ENCODE results near the gene GARIN5A.
A peak's percentile ranks its signal among the peaks of the same experiment; 100 is the strongest.

Gene GARIN5A

DNA sequence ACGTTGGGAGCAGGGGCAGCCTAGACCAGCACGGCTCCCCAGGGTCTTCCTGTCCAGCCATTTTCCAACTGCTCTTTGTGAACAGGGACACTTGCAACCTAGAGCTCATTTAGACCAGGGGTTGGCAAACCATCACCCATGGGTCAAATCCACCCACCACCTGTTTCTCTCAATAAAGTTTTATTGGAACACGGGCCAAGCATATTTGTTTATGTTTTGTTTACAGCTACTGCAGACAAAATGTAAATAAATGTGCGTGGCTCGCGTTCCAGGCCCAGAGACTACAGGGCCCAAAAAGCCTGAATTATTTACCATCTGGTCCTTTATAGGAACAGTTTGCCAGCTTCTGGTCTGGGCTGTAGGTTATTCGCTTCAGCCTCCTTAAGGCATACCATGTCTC, 13.7 kb downstream of the GARIN5A start:
- DNase-seq (ENCODE audit: low read depth), result no peak
- no peak overlapping the region for H3K4me3 ChIP-seq (ENCODE audit: low read depth, low read length)
- TF ChIP-seq, protein P1, sequence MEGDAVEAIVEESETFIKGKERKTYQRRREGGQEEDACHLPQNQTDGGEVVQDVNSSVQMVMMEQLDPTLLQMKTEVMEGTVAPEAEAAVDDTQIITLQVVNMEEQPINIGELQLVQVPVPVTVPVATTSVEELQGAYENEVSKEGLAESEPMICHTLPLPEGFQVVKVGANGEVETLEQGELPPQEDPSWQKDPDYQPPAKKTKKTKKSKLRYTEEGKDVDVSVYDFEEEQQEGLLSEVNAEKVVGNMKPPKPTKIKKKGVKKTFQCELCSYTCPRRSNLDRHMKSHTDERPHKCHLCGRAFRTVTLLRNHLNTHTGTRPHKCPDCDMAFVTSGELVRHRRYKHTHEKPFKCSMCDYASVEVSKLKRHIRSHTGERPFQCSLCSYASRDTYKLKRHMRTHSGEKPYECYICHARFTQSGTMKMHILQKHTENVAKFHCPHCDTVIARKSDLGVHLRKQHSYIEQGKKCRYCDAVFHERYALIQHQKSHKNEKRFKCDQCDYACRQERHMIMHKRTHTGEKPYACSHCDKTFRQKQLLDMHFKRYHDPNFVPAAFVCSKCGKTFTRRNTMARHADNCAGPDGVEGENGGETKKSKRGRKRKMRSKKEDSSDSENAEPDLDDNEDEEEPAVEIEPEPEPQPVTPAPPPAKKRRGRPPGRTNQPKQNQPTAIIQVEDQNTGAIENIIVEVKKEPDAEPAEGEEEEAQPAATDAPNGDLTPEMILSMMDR (IDR thresholded peaks at IDR 0.05; ENCODE audit: insufficient read depth, low read depth, low read length, missing control alignments), result no peak

GRCh38 chr19:50461066-50461875, 15.4 kb downstream of the GARIN5A start:
- no peak overlapping the region for H3K4me3 ChIP-seq (ENCODE audit: low read depth, low read length)
- peak; percentile 89 for DNase-seq (ENCODE audit: low read depth)
- TF ChIP-seq, protein P1 (IDR thresholded peaks at IDR 0.05; ENCODE audit: insufficient read depth, low read depth, low read length, missing control alignments), result peak; percentile 89

DNA sequence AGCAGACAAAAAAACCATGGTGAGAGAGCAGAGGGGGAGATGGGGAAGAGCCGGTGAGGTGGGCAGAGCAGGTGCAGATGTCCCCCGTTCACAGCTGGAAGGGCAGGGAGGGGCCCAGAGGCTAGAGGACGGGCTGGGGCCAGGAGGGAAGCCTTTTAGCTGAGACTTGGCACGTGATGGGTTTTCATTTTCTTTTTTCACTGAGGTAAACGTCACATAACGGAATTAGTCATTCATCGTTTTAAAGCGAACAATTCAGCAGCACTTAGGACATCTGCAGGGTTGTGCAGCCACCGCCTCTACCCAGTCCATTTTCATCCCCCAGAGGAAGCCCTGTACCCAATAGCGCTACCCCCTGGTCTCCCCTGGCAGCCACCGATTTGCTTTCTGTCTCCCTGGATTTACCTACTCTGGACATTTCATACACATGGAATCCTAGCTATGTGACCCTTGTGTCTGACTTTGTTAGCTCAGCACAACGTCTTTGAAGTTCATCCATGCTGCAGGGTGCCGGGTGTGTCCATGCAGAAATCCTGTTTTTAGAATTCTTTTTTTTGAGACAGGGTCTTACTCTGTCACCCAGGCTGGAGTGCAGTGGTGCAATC, 16.4 kb downstream of the GARIN5A start:
- peak overlapping the region; percentile 43 for H3K4me3 ChIP-seq (ENCODE audit: low read depth, low read length)
- DNase-seq (ENCODE audit: low read depth), result peak; percentile 91
- TF ChIP-seq, protein P1 (IDR thresholded peaks at IDR 0.05; ENCODE audit: insufficient read depth, low read depth, low read length, missing control alignments), result peak; percentile 29

GRCh38 chr19:50459638-50460037, 17.0 kb downstream of the GARIN5A start:
- no peak overlapping the region for H3K4me3 ChIP-seq (ENCODE audit: low read depth, low read length)
- no peak for DNase-seq (ENCODE audit: low read depth)
- TF ChIP-seq, protein P1 (IDR thresholded peaks at IDR 0.05; ENCODE audit: insufficient read depth, low read depth, low read length, missing control alignments), result no peak

DNA sequence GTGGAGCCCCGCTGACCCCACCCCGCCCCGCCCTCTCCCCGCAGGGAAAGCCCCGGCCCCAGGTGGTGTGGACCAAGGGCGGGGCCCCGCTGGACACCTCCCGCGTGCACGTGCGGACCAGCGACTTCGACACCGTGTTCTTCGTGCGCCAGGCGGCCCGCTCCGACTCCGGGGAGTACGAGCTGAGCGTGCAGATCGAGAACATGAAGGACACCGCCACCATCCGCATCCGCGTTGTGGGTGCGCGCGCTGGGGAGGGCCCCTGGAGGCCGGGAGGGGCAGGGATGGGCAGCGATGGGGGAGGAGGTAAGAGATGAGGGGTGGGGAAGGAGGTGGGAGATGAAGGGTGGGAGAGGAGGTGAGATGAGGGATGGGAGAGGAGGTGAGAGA, 17.6 kb downstream of the GARIN5A start:
- TF ChIP-seq, protein P1 (IDR thresholded peaks at IDR 0.05; ENCODE audit: insufficient read depth, low read depth, low read length, missing control alignments), result no peak
- H3K4me3 ChIP-seq (ENCODE audit: low read depth, low read length), result no peak overlapping the region
- DNase-seq (ENCODE audit: low read depth), result no peak

DNA sequence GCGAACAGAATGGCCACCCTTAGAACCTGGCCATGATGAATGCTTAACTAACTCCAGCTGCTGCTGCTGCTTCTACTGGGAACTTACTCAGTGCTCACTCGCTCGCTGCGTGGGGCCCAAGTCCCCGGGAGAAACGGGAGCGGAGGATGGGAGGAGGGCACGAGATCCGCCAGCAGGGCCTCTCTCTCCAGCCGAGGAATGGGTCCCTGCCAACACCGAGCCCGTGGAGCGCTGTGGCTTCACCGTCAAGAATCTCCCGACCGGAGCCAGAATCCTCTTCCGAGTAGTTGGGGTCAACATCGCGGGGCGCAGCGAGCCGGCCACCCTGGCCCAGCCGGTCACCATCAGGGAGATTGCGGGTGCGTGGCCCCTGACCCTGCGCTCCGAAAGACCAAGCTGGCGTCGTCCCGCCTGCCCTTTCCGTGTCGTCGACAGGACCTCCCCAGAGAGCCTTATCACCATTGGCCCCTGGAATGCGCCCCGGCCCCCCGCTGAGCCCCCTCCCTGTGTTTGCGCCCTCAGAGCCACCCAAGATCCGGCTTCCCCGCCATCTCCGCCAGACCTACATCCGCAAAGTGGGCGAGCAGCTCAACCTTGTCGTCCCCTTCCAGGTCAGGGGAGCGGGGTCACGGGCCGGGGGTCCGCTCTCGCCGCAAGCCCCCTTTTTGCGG, 18.1 kb downstream of the GARIN5A start:
- H3K4me3 ChIP-seq (ENCODE audit: low read depth, low read length), result no peak overlapping the region
- no peak for DNase-seq (ENCODE audit: low read depth)
- TF ChIP-seq, protein P1 (IDR thresholded peaks at IDR 0.05; ENCODE audit: insufficient read depth, low read depth, low read length, missing control alignments), result no peak
